GM20000 (cell line): ENCODE measurements around the gene SARS2.

ENCODE experiments used
- DNase-seq: peaks from one replicate; pipeline ENCODE4 v3.0.0; 2012; ENCODE audit warnings: low spot score
- TF ChIP-seq, protein P1 (sequence below): IDR thresholded peaks from 2 replicates; pipeline ENCODE4 v1.5.1; 2012; ENCODE audit warnings: mild to moderate bottlenecking, control low read depth; ENCODE audit errors: extremely low read depth, missing control alignments

Gene SARS2

DNA sequence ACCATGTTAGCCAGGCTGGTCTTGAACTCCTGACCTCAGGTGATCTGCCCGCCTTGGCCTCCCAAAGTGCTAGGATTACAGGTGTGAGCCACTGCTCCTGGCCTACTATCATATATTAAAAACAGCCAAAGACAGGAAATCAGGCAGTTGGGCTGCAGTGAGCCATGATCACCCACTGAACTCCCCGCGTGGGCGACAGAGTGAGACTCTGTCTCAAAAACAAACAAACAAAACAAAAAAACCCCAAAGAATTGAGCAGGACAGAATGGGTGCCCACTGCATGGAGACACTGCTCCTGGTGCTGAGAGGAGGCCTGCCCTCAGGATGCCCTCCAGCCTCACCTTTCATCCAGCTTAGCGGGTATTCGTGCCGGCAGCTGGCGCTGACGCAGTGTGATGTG is 47.3 kb downstream of the SARS2 start:
- TF ChIP-seq, protein P1, sequence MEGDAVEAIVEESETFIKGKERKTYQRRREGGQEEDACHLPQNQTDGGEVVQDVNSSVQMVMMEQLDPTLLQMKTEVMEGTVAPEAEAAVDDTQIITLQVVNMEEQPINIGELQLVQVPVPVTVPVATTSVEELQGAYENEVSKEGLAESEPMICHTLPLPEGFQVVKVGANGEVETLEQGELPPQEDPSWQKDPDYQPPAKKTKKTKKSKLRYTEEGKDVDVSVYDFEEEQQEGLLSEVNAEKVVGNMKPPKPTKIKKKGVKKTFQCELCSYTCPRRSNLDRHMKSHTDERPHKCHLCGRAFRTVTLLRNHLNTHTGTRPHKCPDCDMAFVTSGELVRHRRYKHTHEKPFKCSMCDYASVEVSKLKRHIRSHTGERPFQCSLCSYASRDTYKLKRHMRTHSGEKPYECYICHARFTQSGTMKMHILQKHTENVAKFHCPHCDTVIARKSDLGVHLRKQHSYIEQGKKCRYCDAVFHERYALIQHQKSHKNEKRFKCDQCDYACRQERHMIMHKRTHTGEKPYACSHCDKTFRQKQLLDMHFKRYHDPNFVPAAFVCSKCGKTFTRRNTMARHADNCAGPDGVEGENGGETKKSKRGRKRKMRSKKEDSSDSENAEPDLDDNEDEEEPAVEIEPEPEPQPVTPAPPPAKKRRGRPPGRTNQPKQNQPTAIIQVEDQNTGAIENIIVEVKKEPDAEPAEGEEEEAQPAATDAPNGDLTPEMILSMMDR, result no peak
- no peak for DNase-seq

DNA sequence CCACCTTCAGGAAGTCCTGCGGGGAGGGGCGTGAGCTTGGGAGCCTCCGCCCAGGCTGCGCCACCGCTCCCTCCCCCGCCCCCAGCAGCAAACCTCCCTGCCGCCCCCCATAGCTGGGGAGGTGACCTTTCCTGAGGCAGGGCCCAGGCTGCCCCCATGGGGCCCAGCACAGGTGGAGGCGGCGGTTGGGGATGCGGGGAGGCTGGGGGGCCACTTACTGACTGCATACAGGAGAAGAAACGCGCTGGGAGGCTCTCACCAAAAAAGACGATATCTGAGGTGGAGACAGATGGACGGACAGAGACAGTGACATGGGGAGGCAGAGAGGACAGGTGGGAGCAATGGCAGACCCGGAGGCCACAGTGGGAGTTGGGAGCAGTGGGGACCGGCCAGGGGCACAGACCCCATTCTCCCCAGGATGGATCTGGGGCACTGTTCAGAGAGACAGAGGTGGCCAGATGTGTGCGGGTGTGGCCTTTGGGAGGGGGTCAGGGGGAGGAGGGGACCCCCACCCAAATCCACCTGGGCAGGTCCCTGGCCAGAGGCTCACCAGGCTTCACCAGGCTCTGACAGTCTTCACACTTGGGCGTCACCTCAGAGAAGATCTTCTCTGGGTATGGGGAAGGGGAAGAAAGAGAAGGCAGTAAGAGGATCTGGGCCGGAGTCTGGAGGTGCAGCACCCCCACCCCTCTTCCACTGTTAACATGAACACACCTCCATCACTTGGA is 49.5 kb downstream of the SARS2 start:
- no peak for DNase-seq
- TF ChIP-seq, protein P1, result no peak

DNA sequence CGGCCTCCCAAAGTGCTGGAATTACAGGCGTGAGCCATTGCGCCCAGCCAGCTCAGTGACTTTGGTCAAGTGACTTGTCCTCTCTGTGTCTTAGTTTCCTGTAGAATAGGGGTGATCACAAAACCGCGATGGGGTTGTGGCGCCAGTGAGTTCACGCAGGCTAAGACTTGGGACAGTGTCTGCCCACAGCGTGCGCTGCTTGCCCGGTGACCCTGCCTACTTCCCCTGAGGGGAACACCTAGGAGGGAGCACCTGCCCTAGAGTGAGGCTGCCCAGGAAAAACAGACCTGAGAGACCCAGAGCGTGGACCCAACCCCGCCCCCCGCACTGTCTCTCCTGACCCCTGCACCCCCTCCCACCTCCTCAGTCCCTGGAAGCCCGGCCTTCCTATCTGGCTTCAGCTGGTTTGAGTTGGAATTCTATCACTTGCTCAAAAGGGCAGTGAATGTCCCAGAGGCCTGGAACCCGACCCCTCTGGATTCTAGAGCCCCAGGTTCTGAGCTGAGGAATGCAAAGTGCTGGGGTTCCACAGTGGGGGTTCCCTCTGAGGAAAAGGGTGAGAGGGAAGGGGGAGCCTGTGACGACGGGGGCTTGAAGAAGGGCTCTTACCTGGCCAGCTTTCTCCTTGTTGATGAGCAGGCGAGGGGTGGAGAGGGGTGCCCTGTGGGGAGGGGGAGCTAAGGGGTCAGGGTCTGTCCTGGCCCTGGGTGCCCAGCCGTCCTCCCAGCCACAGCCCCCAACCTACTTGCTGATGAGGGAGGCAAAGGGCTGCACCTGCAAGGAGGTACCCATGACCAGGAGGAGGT is 50.3 kb downstream of the SARS2 start:
- DNase-seq, result no peak
- TF ChIP-seq, protein P1, result no peak

DNA sequence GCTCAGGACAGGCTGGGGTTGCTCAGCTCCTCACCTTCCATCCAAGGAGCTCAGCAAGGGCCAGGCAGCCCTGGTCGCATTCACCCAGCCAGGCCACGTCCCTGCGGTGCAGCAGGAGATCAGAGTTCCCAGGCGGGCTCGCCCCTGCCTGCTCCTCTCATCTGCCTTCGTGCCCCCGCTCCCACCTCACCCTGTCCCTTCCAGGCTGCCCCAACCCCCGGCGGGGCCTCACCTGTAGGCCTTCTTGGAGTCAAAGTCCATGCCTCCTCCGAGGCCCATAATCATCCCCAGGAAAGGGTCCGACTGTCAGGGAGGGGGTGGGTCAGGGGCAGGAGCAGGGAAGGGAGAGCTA is 51.2 kb downstream of the SARS2 start:
- no peak for DNase-seq
- TF ChIP-seq, protein P1, result no peak

DNA sequence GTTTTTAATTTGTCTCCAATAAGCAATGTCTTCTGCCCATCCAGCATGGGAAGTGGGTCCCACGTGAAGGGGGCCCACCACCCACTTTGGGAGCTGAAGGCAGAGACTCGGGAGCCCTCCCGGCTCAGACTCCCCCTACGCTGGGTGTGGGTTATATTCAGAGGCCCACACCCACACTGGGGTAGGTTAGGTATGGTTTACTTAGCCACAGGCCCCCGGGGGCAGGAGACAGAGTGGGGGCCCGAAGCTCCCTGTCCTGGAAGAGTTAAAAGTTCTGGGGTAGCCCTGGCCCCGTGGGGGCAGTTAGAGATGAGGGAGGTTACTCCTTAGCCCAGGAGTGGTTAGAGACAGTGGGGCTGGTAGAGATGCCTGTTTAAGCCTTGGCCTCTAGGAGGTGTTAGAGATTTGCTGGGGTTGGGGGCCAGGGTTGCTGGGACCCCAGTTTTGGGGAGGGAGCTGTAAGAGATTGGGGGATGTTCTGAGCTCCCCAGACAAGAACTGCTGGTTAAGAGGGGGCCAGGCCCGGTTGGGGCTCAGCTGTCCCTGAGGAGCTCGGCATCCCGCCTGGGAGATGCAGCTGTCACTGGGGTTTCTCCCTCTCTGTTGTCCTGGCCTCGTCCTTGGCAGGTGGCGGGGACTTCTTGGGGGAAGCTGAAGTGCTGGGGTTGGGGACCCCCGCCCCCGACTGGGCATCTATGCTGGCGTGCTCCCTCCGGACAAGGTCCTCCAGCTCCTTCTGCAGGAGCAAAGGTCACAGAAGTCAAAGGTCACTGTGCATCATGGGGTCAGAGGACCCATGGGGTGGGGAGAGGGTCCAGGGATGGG is 51.8 kb downstream of the SARS2 start:
- TF ChIP-seq, protein P1, result no peak
- DNase-seq, result no peak

DNA sequence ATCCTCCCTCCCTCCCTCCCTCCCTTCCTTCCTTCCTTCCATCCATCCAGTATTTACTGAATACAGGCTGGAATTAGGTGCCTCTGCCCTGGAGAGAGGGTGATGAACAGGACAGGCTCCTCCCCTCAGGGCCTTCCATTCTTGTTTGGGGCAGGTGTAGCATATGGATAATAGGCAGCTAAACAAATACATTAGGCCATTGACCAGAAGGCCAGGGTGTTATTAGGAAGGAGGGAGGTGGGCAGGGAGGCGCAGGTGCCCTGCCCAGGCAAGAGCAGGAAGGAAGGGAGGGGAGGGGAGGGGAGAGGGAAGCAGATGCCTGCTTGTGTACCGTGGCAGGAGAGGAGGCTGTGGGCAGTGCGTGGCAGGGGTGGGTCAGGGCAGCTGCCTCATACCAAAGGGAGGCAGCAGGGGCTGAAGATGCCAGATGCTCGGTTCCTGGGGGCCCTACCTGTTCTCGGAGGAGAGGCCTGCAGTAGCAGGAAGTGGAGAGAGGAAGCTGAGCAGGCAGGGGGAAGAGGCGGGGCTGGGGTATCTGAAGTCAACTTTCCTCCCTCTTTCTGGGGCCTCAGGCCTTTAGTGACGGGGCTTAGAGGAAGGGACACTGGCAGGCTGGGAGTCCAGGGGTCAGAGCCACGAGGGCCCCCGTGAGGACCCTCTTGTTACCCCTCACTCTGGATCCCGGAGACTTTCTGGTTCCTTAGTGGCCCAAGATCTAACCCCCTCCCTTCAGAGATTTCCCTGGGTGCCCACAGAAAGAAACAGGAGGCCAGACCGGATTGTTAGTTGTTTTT is 52.6 kb downstream of the SARS2 start, which contains the start of gene RINL:
Gene RINL, minus strand, starts transcription at position 495 of the 794 bp plus-strand sequence. CDS start 1,533 bp downstream, outside the sequence.
- peak; percentile 87 for DNase-seq
- TF ChIP-seq, protein P1, result no peak
